T-helper 1 cell treated with Interleukin-12 subunit alpha and Interleukin-12 subunit beta and Interleukin-4 antibody, amounts not matched to agents 30 μg/mL and 1 μg/mL, for 36 hours (primary cell): Measurements from ENCODE around the gene OR10A2.
"Not testable (repeated sequence)": the region's sequence is repeated elsewhere in the genome, so short reads cannot be mapped to it uniquely, and the experiment has no call there.

Experiments
- H3K27ac Mint-ChIP-seq: one replicate; pipeline ENCODE4 v1.8.0; 2021; ENCODE audit warnings: mild to moderate bottlenecking, mixed read lengths
- H3K27me3 Mint-ChIP-seq: one replicate; pipeline ENCODE4 v1.8.0; 2021; ENCODE audit warnings: low read depth, mixed read lengths
- H3K36me3 Mint-ChIP-seq: one replicate; pipeline ENCODE4 v1.8.0; 2021; ENCODE audit warnings: low read depth, mixed read lengths
- H3K4me1 Mint-ChIP-seq: one replicate; pipeline ENCODE4 v1.8.0; 2021; ENCODE audit warnings: low read depth, mixed read lengths
- H3K4me3 Mint-ChIP-seq: one replicate; pipeline ENCODE4 v1.8.0; 2021; ENCODE audit warnings: mild to moderate bottlenecking, moderate library complexity, mixed read lengths
- H3K9me3 Mint-ChIP-seq: one replicate; pipeline ENCODE4 v1.8.0; 2021; ENCODE audit warnings: mixed read lengths

OR10A2 gene

DNA sequence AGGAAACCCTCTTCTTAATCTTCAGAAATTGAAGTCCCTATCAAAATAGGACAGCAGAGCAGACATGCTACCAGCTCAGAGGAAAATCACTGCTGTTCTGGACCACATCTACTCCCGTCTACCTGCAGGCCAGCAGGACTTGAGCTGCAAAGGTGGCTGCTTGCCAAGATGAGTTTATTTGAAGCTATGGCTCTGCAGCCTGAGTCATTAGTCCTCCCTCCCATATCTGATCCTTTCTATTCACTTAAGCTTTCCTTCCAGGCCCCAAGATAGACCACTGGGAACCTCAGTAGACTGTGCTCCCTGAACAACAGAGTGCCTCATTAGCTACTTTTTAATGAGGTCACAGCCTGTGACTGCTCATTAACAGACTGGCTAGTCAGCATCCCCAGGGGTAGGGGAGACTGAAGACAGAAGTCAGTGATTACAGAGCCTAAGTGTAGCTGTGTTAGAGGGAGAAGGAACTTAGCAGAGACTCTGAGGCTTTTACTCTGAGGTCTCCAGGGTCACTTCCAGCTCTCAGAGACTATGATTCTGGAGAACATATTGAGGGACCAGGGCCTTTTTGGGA lies 6.8 kb upstream of the OR10A2 start:
- Mint-ChIP-seq H3K4me3 (no peak overlapping the region), H3K36me3 (no peaks in the 10 kb centered on the region), H3K27ac (no peak overlapping the region), H3K27me3 (peaks cover 4% of the 10 kb centered on the region), H3K9me3 (peaks cover 25% of the 10 kb centered on the region), H3K4me1 (peaks cover 6% of the 10 kb centered on the region)

DNA sequence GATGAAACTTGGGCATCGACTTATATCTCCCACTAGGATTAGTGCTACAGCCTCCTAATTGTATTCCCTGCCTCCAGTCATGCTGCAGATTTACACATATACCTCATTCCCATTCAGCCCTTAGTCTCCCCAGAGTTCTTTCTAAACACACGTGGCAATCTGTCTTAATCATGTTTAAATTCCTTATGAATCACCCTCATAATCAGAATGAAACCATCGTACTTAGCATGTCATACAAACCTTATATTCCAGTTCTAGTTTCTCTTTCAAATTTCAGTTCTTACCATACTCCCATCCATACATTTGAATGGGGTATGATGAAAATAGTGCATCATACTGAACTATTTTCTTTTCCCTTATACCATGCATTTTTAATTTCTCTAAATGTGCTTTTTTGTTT lies 6.0 kb upstream of the OR10A2 start:
- Mint-ChIP-seq H3K4me3 (no peak overlapping the region), H3K36me3 (no peaks in the 10 kb centered on the region), H3K27me3 (peaks cover 4% of the 10 kb centered on the region)

DNA sequence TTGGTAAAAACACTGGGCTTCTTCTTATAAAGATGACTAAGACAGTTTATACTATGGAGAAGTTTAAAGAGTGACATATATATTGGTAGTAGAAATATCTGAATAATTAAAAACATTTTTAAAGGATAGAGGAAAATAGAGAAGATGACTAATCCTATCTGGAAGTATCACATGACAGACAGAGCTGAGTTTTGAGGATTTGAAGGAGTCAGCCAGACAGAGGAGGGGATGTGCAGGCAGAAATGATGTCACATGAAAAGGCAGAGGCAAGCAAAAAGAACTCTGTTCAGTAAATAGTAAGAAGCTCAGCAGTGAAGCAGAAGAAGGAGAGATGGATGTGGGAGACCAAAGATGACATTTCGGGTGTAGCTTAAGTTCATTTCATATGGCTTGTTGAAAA lies 1.6 kb downstream of the OR10A2 start:
- Mint-ChIP-seq H3K36me3 (no peaks in the 10 kb centered on the region), H3K9me3 (peaks cover 4% of the 10 kb centered on the region), H3K27ac (no peak overlapping the region), H3K4me1 (no peaks in the 10 kb centered on the region), H3K4me3 (no peak overlapping the region), H3K27me3 (peaks cover 6% of the 10 kb centered on the region)

More for the DNA sequence above, 6.0 kb upstream of the OR10A2 start:
- H3K27ac Mint-ChIP-seq, result no peak overlapping the region
- peaks cover 6% of the 10 kb centered on the region for H3K4me1 Mint-ChIP-seq
- peaks cover 19% of the 10 kb centered on the region for H3K9me3 Mint-ChIP-seq

DNA sequence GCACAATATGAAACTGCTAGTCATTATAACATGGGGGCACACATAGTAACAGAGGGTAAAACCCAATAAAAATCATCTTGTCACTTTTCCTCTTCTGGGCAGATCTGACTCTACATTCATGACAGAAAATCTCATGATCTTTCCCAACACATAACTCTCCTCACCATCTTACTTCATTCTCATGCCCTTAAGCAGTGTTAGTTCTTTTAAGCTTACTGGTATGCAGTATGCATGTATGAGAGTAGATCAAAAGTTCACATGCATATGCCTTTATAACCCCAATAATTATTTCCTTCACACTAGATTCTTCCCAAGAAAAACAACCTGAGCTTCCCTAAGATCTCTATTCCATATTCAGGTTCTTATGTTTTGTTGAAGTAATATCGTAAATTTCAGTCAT lies 8.4 kb downstream of the OR10A2 start:
- H3K27ac Mint-ChIP-seq, result no peak overlapping the region
- H3K4me3 Mint-ChIP-seq, result no peak overlapping the region
- H3K4me1 Mint-ChIP-seq, result no peaks in the 10 kb centered on the region
- H3K36me3 Mint-ChIP-seq, result no peaks in the 10 kb centered on the region
- H3K9me3 Mint-ChIP-seq, result no peaks in the 10 kb centered on the region
- no peaks in the 10 kb centered on the region for H3K27me3 Mint-ChIP-seq

DNA sequence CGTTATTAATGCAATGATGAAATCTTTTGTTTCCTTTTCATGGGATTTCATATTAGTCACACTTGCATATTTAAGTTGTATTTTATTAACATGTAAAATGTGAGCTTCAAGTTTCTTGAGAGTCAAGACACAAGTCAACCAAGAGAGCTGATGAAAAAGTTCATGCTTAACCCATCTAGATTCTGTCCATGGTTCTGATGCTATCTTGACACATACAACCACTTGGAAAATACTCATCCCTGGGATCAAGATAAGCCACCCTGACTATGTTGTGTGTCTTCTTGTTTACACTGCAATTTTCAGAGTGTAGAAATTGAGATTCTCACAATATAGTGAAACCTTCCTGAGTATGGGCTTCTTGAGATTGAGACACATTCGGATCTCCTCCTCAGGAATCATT lies 12.9 kb downstream of the OR10A2 start:
- Mint-ChIP-seq H3K4me3 (no peak overlapping the region), H3K27ac (no peak overlapping the region), H3K27me3 (no peaks in the 10 kb centered on the region), H3K4me1 (no peaks in the 10 kb centered on the region), H3K36me3 (no peaks in the 10 kb centered on the region), H3K9me3 (no peaks in the 10 kb centered on the region)

DNA sequence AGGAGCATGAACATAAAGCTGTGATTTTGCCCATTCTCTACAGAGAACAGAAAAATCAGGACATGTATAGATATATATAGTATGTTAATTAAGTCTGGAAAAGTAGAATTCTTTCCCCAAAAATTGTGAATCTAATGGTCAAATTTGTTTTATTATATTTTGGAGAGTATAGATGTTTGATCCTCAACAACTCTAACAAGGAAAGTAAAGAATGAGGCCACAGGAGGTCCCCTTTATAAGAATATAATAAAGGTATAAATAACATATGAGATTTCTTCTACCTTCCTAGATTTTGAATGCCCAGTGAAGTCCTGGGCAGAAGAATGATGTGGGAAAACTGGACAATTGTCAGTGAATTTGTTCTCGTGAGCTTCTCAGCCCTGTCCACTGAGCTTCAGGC lies 13.5 kb downstream of the OR10A2 start, which contains the start of gene OR10A4:
Gene OR10A4 (plus strand): TSS at position 301 of the 400 bp plus-strand sequence. CDS start 23 bp downstream, at position 324.
- Mint-ChIP-seq H3K9me3 (no peaks in the 10 kb centered on the region), H3K36me3 (no peaks in the 10 kb centered on the region), H3K27ac (no peak within 1 kb of the TSS), H3K4me1 (no peaks in the 10 kb centered on the region), H3K4me3 (no peak within 1 kb of the TSS), H3K27me3 (no peaks in the 10 kb centered on the region)

DNA sequence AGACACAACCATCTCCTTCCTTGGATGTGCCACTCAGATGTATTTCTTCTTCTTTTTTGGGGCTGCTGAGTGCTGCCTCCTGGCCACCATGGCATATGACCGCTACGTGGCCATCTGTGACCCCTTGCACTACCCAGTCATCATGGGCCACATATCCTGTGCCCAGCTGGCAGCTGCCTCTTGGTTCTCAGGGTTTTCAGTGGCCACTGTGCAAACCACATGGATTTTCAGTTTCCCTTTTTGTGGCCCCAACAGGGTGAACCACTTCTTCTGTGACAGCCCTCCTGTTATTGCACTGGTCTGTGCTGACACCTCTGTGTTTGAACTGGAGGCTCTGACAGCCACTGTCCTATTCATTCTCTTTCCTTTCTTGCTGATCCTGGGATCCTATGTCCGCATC lies 14.1 kb downstream of the OR10A2 start:
- Mint-ChIP-seq H3K4me1 (no peaks in the 10 kb centered on the region), H3K36me3 (no peaks in the 10 kb centered on the region), H3K27me3 (no peaks in the 10 kb centered on the region), H3K9me3 (no peaks in the 10 kb centered on the region), H3K27ac (no peak overlapping the region), H3K4me3 (no peak overlapping the region)

DNA sequence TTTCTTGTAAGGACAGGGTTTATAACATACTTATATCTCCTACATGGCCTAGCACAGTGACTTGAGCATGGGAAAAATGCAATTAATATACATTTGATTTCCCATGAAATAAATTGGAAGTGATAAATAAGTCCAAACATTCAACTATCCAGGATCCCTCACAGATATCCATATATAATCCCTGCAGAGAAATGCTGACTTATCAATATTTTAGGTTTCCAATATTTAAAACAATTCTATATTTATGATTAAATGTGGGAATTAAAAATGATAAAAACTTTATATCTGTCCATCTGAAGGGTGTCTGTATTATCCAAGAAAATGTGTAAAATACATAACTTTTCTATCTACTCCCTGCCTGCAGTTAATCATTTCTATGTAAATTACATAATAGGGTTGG lies 19.9 kb downstream of the OR10A2 start:
- Mint-ChIP-seq H3K36me3 (no peaks in the 10 kb centered on the region), H3K4me3 (no peak overlapping the region), H3K4me1 (no peaks in the 10 kb centered on the region), H3K9me3 (no peaks in the 10 kb centered on the region), H3K27me3 (peaks cover 16% of the 10 kb centered on the region), H3K27ac (no peak overlapping the region)

DNA sequence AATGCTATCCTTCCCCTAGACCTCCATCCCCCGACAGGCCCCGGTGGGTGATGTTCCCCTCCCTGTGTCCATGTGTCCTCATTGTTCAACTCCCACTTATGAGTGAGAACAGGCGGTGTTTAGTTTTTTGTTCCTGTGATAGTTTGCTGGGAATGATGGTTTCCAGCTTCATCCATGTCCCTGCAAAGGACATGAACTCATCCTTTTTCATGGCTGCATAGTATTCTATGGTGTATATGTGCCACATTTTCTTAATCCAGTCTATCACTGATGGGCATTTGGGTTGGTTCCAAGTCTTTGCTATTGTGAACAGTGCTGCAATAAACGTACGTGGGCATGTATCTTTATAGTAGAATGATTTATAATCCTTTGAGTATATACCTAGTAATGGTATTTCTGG lies 24.9 kb downstream of the OR10A2 start:
- not testable (repeated sequence) for H3K4me3 Mint-ChIP-seq, H3K27ac Mint-ChIP-seq, H3K4me1 Mint-ChIP-seq, H3K9me3 Mint-ChIP-seq, H3K36me3 Mint-ChIP-seq
- H3K27me3 Mint-ChIP-seq, result peaks cover 16% of the 10 kb centered on the region

DNA sequence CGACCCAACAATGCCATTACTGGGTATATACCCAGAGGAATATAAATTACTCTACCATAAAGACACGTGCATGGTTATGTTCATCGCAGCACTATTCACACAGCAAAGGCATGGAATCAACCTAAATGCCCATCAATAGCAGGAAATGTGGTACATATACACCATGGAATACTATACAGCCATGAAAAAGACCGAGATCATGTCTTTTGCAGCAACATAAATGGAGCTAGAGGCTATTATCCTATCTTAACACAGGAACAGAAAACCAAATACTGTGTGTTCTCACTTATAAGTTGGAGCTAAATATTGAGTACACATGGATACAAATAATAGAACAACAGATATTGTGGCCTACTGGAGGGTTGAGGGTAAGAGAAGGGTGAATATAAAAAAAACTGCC lies 26.0 kb downstream of the OR10A2 start:
- no peaks in the 10 kb centered on the region for H3K36me3 Mint-ChIP-seq
- H3K27ac Mint-ChIP-seq, result no peak overlapping the region
- peaks cover 4% of the 10 kb centered on the region for H3K9me3 Mint-ChIP-seq
- H3K4me3 Mint-ChIP-seq, result no peak overlapping the region
- peaks cover 9% of the 10 kb centered on the region for H3K27me3 Mint-ChIP-seq
- no peaks in the 10 kb centered on the region for H3K4me1 Mint-ChIP-seq

DNA sequence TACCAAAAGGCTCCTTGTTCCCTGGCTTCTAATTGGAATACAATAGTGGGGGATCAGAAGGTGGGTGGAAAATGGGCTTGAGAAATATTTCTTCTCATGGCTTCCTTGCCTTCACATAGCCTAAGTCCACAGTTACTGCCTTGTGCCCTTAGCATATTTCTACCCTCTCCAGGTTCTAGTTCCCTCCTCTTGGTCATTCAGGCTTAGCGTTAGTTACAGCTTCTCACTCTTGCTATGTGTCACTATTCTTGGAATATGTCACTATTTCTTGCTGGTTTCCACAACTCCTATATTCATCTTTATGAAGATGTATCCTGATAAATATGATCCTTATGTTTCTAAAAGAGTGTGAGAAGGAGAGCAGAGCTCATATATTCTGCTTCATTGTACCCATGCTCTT lies 27.0 kb downstream of the OR10A2 start:
- H3K27me3 Mint-ChIP-seq, result peaks cover 6% of the 10 kb centered on the region
- H3K4me1 Mint-ChIP-seq, result no peaks in the 10 kb centered on the region
- H3K27ac Mint-ChIP-seq, result no peak overlapping the region
- peaks cover 4% of the 10 kb centered on the region for H3K9me3 Mint-ChIP-seq
- H3K36me3 Mint-ChIP-seq, result no peaks in the 10 kb centered on the region
- no peak overlapping the region for H3K4me3 Mint-ChIP-seq

DNA sequence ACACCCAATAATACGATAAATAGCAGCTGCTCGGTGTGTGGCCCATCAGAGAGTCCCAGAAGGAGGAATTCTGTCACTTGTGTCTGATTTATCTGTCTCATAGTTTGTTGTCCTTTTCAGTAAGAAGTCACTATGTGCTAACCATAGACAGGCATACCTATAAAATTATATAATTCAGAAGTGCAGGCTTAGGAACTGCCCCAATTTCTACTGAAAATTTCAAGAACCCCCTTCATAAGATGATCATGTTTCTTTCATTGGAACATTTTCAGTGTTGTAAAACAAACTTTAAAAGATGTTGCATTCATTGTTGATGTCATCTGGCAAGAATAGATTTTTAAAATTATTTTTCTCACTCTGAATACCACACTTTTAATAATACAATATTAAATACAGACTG lies 29.5 kb downstream of the OR10A2 start, which contains the start of gene OR2D2:
Gene OR2D2 (minus strand): TSS at position 101 of the 400 bp plus-strand sequence. CDS start 0 bp downstream, at position 101.
- H3K9me3 Mint-ChIP-seq, result peaks cover 4% of the 10 kb centered on the region

DNA sequence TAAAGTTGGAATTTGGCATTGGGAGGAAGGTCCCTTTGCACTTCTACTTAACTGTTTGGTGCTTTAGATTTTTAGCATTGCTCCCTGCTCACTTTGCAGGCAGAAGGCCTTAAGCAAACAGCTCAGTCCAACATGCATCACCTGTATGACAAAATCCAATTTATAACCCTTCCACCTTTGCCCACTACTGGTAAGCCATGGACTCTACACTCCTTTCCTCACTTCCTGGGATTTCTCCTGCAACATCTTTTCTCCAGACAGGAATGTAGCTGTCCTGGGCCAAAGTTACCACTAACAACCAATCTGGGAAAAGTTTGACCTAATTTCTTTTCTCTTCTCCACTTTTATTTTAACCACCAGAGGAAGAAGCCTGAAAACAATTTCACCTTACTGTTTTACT lies 31.2 kb downstream of the OR10A2 start:
- Mint-ChIP-seq H3K27me3 (no peaks in the 10 kb centered on the region), H3K36me3 (no peaks in the 10 kb centered on the region), H3K4me1 (no peaks in the 10 kb centered on the region), H3K4me3 (no peak overlapping the region), H3K9me3 (no peaks in the 10 kb centered on the region), H3K27ac (no peak overlapping the region)

More for the DNA sequence above, 29.5 kb downstream of the OR10A2 start, which contains the start of gene OR2D2:
- H3K4me1 Mint-ChIP-seq, result no peaks in the 10 kb centered on the region
- H3K36me3 Mint-ChIP-seq, result no peaks in the 10 kb centered on the region
- H3K27ac Mint-ChIP-seq, result no peak within 1 kb of the TSS
- H3K27me3 Mint-ChIP-seq, result no peaks in the 10 kb centered on the region
- H3K4me3 Mint-ChIP-seq, result no peak within 1 kb of the TSS

DNA sequence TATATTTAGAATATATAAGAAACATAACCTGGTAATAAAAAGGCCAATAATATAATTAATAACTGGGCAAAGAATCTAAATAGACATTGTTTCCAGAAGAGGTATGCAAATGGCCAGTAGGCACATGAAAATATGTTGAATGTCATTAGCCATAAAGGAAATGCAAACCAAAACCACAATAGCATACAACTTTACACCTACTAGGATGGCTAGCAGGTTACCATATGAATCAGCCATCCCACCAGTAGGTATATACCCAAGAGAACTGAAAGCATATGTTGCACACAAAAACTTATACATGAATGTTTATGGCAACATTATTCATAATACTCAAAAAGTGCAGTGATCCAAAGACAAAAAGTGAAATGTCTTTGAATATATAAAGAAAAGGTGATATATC lies 32.2 kb downstream of the OR10A2 start:
- H3K27ac Mint-ChIP-seq, result no peak overlapping the region
- no peaks in the 10 kb centered on the region for H3K9me3 Mint-ChIP-seq
- no peak overlapping the region for H3K4me3 Mint-ChIP-seq
- no peaks in the 10 kb centered on the region for H3K36me3 Mint-ChIP-seq
- H3K27me3 Mint-ChIP-seq, result no peaks in the 10 kb centered on the region
- H3K4me1 Mint-ChIP-seq, result no peaks in the 10 kb centered on the region

DNA sequence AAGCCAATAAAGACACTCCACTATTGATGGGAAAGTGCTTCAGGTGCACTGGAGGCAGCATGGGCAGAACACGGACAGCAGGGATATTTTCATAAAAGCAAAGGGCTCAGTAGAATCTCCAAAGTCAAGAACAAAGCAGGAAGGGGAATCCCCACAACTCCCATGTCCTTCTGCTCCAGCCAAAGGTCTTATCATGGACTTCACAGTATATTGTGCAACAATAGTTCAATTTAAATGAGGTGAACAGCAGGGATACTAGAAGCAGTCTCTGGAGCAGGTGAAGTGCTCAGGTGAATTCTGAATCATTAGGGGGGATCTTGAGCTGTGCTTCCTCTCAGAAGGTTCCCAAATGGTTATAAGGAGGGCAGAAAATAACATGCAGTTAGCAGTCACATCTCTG lies 36.1 kb downstream of the OR10A2 start:
- Mint-ChIP-seq H3K4me3 (no peak overlapping the region), H3K27ac (no peak overlapping the region), H3K36me3 (no peaks in the 10 kb centered on the region), H3K27me3 (peaks cover 10% of the 10 kb centered on the region), H3K4me1 (no peaks in the 10 kb centered on the region), H3K9me3 (no peaks in the 10 kb centered on the region)
